ENCODE measurements around the gene THAP8. TPM values are rescaled to one million over a fixed set of nuclear protein-coding genes. Genes with fewer than 3 reads are reported as not detected.

THAP8 gene
- total RNA-seq, 1 donor from 2014 or later, result 6.7 TPM

DNA sequence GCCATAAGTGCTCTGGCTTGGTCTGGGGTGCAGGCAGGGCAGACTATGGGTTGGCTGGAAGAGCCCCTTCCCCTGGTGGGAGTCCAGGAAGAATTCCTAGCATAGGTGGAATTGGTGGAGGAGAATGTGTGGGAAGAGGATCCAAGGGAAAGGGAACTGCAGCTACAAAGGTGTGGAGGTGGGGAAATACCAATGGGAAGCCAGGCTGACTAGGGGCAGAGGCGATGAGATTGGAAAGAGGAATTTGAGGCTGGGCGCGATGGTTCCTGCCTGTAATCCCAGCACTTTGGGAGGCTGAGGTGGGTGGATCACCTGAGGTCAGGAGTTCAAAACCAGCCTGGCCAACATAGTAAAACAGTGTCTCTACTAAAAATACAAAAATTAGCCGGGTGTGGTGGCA is 63.9 kb downstream of the THAP8 start:
- Histone ChIP-seq H3K4me3 (no peak overlapping the region), H3F3A (ENCODE audit: low read depth) (peaks cover 27% of the 10 kb centered on the region), H3K4me1 (no peaks in the 10 kb centered on the region), H4K20me1 (ENCODE audit: low read depth) (no peaks in the 10 kb centered on the region), H2AFZ (replicated peaks) (no peak overlapping the region), H3K4me2 (no peak overlapping the region), H3K27ac (no peak overlapping the region), H3K36me3 (no peaks in the 10 kb centered on the region), H3K9ac (no peak overlapping the region), H3K9me3 (ENCODE audit: low read depth) (no peaks in the 10 kb centered on the region), H3K27me3 (peaks cover 44% of the 10 kb centered on the region), H3K79me2 (ENCODE audit: low read depth) (no peaks in the 10 kb centered on the region)
- peaks cover 3% of the 10 kb centered on the region for H3K9me3 Mint-ChIP-seq
- TF ChIP-seq EZH2phosphoT487 (IDR thresholded peaks at IDR 0.05) (no peak), EZH2 (IDR thresholded peaks at IDR 0.05) (no peak)
- TF ChIP-seq, protein P1, sequence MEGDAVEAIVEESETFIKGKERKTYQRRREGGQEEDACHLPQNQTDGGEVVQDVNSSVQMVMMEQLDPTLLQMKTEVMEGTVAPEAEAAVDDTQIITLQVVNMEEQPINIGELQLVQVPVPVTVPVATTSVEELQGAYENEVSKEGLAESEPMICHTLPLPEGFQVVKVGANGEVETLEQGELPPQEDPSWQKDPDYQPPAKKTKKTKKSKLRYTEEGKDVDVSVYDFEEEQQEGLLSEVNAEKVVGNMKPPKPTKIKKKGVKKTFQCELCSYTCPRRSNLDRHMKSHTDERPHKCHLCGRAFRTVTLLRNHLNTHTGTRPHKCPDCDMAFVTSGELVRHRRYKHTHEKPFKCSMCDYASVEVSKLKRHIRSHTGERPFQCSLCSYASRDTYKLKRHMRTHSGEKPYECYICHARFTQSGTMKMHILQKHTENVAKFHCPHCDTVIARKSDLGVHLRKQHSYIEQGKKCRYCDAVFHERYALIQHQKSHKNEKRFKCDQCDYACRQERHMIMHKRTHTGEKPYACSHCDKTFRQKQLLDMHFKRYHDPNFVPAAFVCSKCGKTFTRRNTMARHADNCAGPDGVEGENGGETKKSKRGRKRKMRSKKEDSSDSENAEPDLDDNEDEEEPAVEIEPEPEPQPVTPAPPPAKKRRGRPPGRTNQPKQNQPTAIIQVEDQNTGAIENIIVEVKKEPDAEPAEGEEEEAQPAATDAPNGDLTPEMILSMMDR (IDR thresholded peaks at IDR 0.05), result no peak
- no peak overlapping the region for H3K27ac Mint-ChIP-seq
- H3K4me1 Mint-ChIP-seq, result peaks cover 15% of the 10 kb centered on the region
- peaks cover 24% of the 10 kb centered on the region for H3K27me3 Mint-ChIP-seq (ENCODE audit: insufficient read depth, low read depth)
- DNase-seq (ENCODE audit: low spot score), result no peak
- H3K4me3 Mint-ChIP-seq, result peak overlapping the region; percentile 47
- no peaks in the 10 kb centered on the region for H3K36me3 Mint-ChIP-seq

DNA sequence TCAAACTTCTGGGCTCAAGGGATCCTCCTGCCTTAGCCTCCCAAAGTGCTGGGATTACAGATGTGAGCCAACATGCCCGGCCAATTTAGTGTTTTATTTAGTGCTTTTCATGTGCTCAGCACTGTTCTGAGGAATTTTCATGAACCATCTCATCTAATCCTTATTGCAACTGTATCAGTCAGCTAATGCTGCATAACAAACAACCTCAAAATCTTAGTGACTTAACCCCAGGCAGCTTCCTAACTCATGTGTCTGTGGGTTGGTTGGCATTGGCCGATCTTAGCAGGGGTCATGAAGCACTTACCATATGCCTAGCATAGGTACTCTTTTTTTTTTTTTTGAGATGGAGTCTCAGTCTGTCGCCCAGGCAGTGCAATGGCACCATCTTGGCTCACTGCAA is 65.3 kb downstream of the THAP8 start:
- H3K4me3 Mint-ChIP-seq, result no peak overlapping the region
- Histone ChIP-seq H3F3A (ENCODE audit: low read depth) (peaks cover 18% of the 10 kb centered on the region), H3K79me2 (ENCODE audit: low read depth) (no peaks in the 10 kb centered on the region), H3K4me3 (no peak overlapping the region), H3K9ac (no peak overlapping the region), H2AFZ (replicated peaks) (no peak overlapping the region), H3K9me3 (ENCODE audit: low read depth) (no peaks in the 10 kb centered on the region), H3K4me1 (no peaks in the 10 kb centered on the region), H3K36me3 (no peaks in the 10 kb centered on the region), H3K27me3 (peaks cover 57% of the 10 kb centered on the region), H3K27ac (no peak overlapping the region), H4K20me1 (ENCODE audit: low read depth) (no peaks in the 10 kb centered on the region), H3K4me2 (no peak overlapping the region)
- no peaks in the 10 kb centered on the region for H3K36me3 Mint-ChIP-seq
- H3K9me3 Mint-ChIP-seq, result peaks cover 3% of the 10 kb centered on the region
- peaks cover 13% of the 10 kb centered on the region for H3K4me1 Mint-ChIP-seq
- H3K27me3 Mint-ChIP-seq (ENCODE audit: insufficient read depth, low read depth), result peaks cover 32% of the 10 kb centered on the region
- no peak for TF ChIP-seq EZH2phosphoT487 (IDR thresholded peaks at IDR 0.05)
- no peak for TF ChIP-seq EZH2 (IDR thresholded peaks at IDR 0.05)
- TF ChIP-seq, protein P1 (IDR thresholded peaks at IDR 0.05), result no peak
- no peak overlapping the region for H3K27ac Mint-ChIP-seq
- no peak for DNase-seq (ENCODE audit: low spot score)

DNA sequence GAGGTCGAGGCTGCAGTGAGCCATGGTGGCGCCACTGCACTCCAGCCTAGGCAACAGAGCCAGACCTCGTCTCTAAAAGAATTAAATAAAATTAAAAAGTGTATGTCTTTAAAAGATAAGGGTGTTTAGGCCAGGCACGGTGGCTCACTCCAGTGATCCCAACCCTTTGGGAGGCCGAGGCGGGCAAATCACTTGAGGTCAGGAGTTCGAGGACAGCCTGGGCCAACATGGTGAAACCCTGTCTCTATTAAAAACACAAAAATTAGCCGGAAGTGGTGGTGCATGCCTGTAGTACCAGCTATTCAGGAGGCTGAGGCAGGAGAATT is 66.6 kb downstream of the THAP8 start:
- H3K9me3 Mint-ChIP-seq, result peaks cover 3% of the 10 kb centered on the region
- Histone ChIP-seq H3K27me3 (peaks cover 68% of the 10 kb centered on the region), H3K36me3 (no peaks in the 10 kb centered on the region), H3K4me1 (no peaks in the 10 kb centered on the region), H3F3A (ENCODE audit: low read depth) (peaks cover 18% of the 10 kb centered on the region), H3K4me3 (peak overlapping the region; percentile 54), H3K9ac (no peak overlapping the region), H3K4me2 (peak overlapping the region; percentile 95), H3K79me2 (ENCODE audit: low read depth) (no peaks in the 10 kb centered on the region), H2AFZ (replicated peaks) (no peak overlapping the region), H3K9me3 (ENCODE audit: low read depth) (no peaks in the 10 kb centered on the region), H4K20me1 (ENCODE audit: low read depth) (no peaks in the 10 kb centered on the region), H3K27ac (no peak overlapping the region)
- TF ChIP-seq EZH2 (IDR thresholded peaks at IDR 0.05) (no peak), EZH2phosphoT487 (IDR thresholded peaks at IDR 0.05) (no peak)
- TF ChIP-seq, protein P1 (IDR thresholded peaks at IDR 0.05), result no peak
- H3K4me3 Mint-ChIP-seq, result peak overlapping the region; percentile 89
- no peaks in the 10 kb centered on the region for H3K36me3 Mint-ChIP-seq
- peaks cover 6% of the 10 kb centered on the region for H3K4me1 Mint-ChIP-seq
- H3K27ac Mint-ChIP-seq, result no peak overlapping the region
- no peak for DNase-seq (ENCODE audit: low spot score)
- peaks cover 32% of the 10 kb centered on the region for H3K27me3 Mint-ChIP-seq (ENCODE audit: insufficient read depth, low read depth)

All from neural progenitor cell (in vitro differentiated cells).